ENCODE measurements around the gene PTPN14.
"Not testable (repeated sequence)": the region's sequence is repeated elsewhere in the genome, so short reads cannot be mapped to it uniquely, and the experiment has no call there.

PTPN14 gene

GRCh38 chr1:214498021-214498420 lies 53.4 kb downstream of the PTPN14 start:
- no peak for DNase-seq
- no peaks in the 10 kb centered on the region for H3K27me3 ChIP-seq (replicated peaks; ENCODE audit: control insufficient read depth, insufficient read depth, low read length, poor library complexity, severe bottlenecking)
- H3K9me3 ChIP-seq (ENCODE audit: control insufficient read depth, low read length), result no peaks in the 10 kb centered on the region
- H3K27ac ChIP-seq (ENCODE audit: insufficient read depth, low read length, poor library complexity, severe bottlenecking), result no peak overlapping the region
- H3K4me1 ChIP-seq (ENCODE audit: control insufficient read depth, insufficient read depth, low read length, poor library complexity, severe bottlenecking), result no peaks in the 10 kb centered on the region
- no peaks in the 10 kb centered on the region for H3K36me3 ChIP-seq (ENCODE audit: control insufficient read depth, insufficient read depth, low read length)
- H3K4me3 ChIP-seq (ENCODE audit: insufficient read depth, low read depth, low read length, poor library complexity, severe bottlenecking), result no peak overlapping the region

DNA sequence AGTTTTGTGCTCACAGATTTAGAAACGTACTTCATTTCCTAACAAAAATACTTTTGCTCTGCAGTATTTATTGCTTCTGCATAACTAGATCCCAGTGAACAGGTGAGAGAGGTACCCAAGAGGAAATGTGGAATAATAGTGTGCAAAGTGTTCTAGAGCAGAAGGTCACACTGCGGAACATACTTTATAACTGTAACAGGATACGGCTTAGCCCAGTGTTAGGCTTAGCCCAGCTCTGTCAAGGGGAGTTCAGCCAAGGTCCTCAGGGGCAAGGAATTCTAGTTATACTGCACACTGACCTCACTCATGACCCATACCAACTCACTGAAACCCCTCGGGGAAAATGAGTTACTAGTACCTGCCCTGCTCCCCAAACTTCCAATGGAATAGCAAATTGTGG lies 55.3 kb downstream of the PTPN14 start:
- Histone ChIP-seq H3K36me3 (ENCODE audit: control insufficient read depth, insufficient read depth, low read length) (no peaks in the 10 kb centered on the region), H3K4me3 (ENCODE audit: insufficient read depth, low read depth, low read length, poor library complexity, severe bottlenecking) (no peak overlapping the region), H3K27me3 (replicated peaks; ENCODE audit: control insufficient read depth, insufficient read depth, low read length, poor library complexity, severe bottlenecking) (no peaks in the 10 kb centered on the region), H3K27ac (ENCODE audit: insufficient read depth, low read length, poor library complexity, severe bottlenecking) (no peak overlapping the region), H3K4me1 (ENCODE audit: control insufficient read depth, insufficient read depth, low read length, poor library complexity, severe bottlenecking) (no peaks in the 10 kb centered on the region), H3K9me3 (ENCODE audit: control insufficient read depth, low read length) (no peaks in the 10 kb centered on the region)
- no peak for DNase-seq

- H3K9me3 ChIP-seq (ENCODE audit: control insufficient read depth, low read length), result no peaks in the 10 kb centered on the region
- H3K27me3 ChIP-seq (replicated peaks; ENCODE audit: control insufficient read depth, insufficient read depth, low read length, poor library complexity, severe bottlenecking), result no peaks in the 10 kb centered on the region
- DNase-seq, result no peak
- no peak overlapping the region for H3K27ac ChIP-seq (ENCODE audit: insufficient read depth, low read length, poor library complexity, severe bottlenecking)
- H3K4me3 ChIP-seq (ENCODE audit: insufficient read depth, low read depth, low read length, poor library complexity, severe bottlenecking), result no peak overlapping the region
- no peaks in the 10 kb centered on the region for H3K36me3 ChIP-seq (ENCODE audit: control insufficient read depth, insufficient read depth, low read length)
- no peaks in the 10 kb centered on the region for H3K4me1 ChIP-seq (ENCODE audit: control insufficient read depth, insufficient read depth, low read length, poor library complexity, severe bottlenecking)
These were observed 56.7 kb downstream of the PTPN14 start for GRCh38 chr1:214494706-214495105.

DNA sequence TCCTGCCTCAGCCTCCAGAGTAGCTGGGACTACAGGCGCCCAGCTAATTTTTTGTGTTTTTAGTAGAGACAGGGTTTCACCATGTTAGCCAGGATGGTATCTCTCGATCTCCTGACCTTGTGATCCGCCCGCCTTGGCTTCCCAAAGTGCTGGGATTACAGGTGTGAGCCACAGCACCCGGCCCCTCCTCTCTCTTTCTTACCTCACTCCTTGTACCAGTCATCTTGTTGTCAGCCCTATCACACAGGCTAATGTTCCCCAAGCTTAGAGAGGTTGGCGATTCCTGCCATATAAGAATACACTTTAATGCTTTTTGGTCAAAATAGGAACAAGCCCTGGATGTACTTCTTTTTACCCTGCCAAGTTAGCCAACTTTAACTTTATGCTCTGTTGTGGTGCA lies 57.2 kb downstream of the PTPN14 start:
- not testable (repeated sequence) for H3K4me3 ChIP-seq (ENCODE audit: insufficient read depth, low read depth, low read length, poor library complexity, severe bottlenecking); DNase-seq; H3K36me3 ChIP-seq (ENCODE audit: control insufficient read depth, insufficient read depth, low read length); H3K27ac ChIP-seq (ENCODE audit: insufficient read depth, low read length, poor library complexity, severe bottlenecking); H3K27me3 ChIP-seq (replicated peaks; ENCODE audit: control insufficient read depth, insufficient read depth, low read length, poor library complexity, severe bottlenecking); H3K4me1 ChIP-seq (ENCODE audit: control insufficient read depth, insufficient read depth, low read length, poor library complexity, severe bottlenecking); H3K9me3 ChIP-seq (ENCODE audit: control insufficient read depth, low read length)

DNA sequence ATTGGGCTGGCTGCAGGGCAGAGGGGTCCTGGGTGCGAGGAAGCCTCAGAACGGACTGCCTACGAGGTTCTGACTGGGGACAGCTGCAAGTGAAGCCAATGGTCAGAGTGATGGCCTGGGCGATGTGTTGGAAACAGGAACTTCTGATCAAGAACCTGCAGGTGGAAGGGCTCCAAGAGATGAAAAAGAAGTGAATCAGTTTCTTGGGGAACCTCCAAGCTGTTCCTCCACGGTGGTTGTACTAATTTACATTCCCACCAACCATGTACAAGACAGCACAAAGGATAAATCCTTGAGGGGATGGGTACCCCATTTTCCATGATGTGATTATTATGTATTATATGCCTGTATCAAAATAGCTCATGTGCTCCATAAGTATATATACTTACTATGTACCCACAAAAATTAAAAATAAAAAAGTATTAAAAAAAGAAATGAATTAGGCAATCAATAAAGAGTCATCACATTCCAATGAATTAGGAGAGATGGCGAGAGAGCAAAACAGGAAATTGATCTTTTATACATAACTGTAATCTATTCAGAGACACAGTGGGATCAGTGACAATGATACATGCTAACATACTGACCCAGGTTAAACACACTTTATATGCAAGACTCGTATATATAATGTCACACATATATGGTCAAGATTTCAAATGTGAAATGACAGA lies 58.1 kb downstream of the PTPN14 start:
- Histone ChIP-seq H3K4me3 (ENCODE audit: insufficient read depth, low read depth, low read length, poor library complexity, severe bottlenecking) (no peak overlapping the region), H3K36me3 (ENCODE audit: control insufficient read depth, insufficient read depth, low read length) (no peaks in the 10 kb centered on the region), H3K9me3 (ENCODE audit: control insufficient read depth, low read length) (no peaks in the 10 kb centered on the region), H3K27ac (ENCODE audit: insufficient read depth, low read length, poor library complexity, severe bottlenecking) (no peak overlapping the region), H3K27me3 (replicated peaks; ENCODE audit: control insufficient read depth, insufficient read depth, low read length, poor library complexity, severe bottlenecking) (no peaks in the 10 kb centered on the region), H3K4me1 (ENCODE audit: control insufficient read depth, insufficient read depth, low read length, poor library complexity, severe bottlenecking) (no peaks in the 10 kb centered on the region)
- no peak for DNase-seq

DNA sequence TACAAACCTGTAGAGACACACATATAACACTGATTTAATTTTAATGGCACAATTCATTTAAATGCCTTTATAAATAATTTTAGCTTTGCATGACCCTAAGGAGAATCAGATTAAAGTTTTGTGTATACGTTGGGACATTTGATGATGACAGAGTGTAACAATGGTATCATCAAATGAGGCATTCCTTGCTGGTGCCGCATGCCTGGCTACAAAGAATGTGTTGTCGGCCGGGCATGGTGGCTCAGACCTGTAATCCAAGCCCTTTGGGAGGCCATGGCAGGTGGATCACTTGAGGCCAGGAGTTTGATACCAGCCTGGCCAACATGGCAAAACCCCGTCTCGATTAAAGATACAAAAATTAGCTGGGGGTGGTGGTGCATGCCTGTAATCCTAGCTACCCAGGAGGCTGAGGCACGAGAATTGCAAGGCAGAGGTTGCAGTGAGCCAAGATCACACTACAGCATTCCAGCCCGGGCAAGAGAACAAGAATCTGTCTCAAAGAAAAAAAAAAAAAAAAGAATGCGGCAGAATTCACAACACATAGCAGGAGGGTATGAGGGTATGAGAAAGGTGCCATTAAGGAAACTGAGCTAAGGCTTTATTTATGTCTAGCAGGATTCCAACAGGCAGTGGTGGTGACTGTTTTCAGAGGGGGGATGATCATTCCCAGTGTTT lies 58.9 kb downstream of the PTPN14 start:
- Histone ChIP-seq H3K4me1 (ENCODE audit: control insufficient read depth, insufficient read depth, low read length, poor library complexity, severe bottlenecking) (no peaks in the 10 kb centered on the region), H3K9me3 (ENCODE audit: control insufficient read depth, low read length) (no peaks in the 10 kb centered on the region), H3K27me3 (replicated peaks; ENCODE audit: control insufficient read depth, insufficient read depth, low read length, poor library complexity, severe bottlenecking) (no peaks in the 10 kb centered on the region), H3K4me3 (ENCODE audit: insufficient read depth, low read depth, low read length, poor library complexity, severe bottlenecking) (no peak overlapping the region), H3K27ac (ENCODE audit: insufficient read depth, low read length, poor library complexity, severe bottlenecking) (no peak overlapping the region), H3K36me3 (ENCODE audit: control insufficient read depth, insufficient read depth, low read length) (no peaks in the 10 kb centered on the region)
- DNase-seq, result no peak

DNA sequence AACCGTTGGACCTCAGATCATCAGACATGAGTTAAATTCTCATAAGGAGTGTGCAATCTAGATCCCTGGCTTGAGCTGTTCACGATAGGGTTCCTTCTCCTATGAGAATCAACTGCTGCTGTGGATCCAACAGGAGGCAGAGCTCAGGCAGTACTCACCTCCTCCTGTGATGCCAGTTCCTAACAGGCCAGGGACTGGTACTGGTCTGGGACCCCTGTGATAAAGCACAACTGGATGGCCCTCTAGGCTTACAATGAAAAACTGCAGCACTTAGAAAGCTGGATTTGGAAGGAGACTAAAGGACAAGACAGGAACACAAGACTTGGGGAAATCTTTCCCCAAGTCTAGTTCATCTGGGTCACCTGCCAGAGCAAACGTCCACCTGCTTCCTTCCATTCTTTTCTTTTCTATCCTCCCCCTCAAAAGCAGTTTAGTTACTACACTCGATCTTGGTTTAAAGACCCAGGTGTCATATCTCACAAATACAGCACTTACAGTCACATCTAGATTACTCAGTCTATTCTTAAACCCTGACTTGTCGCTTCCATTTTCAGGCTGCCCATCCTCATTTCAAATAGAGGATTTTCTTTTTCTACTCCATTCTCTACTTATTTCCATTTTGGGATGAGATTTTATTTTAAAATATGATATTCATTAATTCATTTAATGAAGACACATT lies 59.8 kb downstream of the PTPN14 start:
- DNase-seq, result no peak
- Histone ChIP-seq H3K4me3 (ENCODE audit: insufficient read depth, low read depth, low read length, poor library complexity, severe bottlenecking) (no peak overlapping the region), H3K36me3 (ENCODE audit: control insufficient read depth, insufficient read depth, low read length) (no peaks in the 10 kb centered on the region), H3K27ac (ENCODE audit: insufficient read depth, low read length, poor library complexity, severe bottlenecking) (no peak overlapping the region), H3K4me1 (ENCODE audit: control insufficient read depth, insufficient read depth, low read length, poor library complexity, severe bottlenecking) (no peaks in the 10 kb centered on the region), H3K9me3 (ENCODE audit: control insufficient read depth, low read length) (no peaks in the 10 kb centered on the region), H3K27me3 (replicated peaks; ENCODE audit: control insufficient read depth, insufficient read depth, low read length, poor library complexity, severe bottlenecking) (no peaks in the 10 kb centered on the region)

DNA sequence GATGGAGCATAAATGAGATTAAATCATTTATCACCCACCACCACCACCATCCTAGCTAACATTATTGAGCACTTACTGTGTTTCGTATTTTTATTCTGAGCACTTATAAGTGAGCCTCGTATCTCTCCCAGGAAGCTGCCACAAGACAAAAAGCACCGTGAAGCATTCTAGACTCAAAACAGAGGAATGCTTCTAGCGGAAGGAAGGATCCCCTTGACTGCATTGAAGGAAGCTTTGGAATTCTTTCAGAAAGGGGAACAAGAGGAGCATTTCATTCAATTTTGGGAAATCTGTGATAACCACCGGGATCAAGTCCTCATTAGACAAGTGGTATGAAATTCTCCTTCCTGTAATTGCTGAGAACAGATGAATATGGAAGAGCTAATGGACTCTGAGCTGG lies 66.3 kb downstream of the PTPN14 start:
- no peak for DNase-seq
- H3K27me3 ChIP-seq (replicated peaks; ENCODE audit: control insufficient read depth, insufficient read depth, low read length, poor library complexity, severe bottlenecking), result no peaks in the 10 kb centered on the region
- H3K27ac ChIP-seq (ENCODE audit: insufficient read depth, low read length, poor library complexity, severe bottlenecking), result no peak overlapping the region
- no peaks in the 10 kb centered on the region for H3K36me3 ChIP-seq (ENCODE audit: control insufficient read depth, insufficient read depth, low read length)
- no peak overlapping the region for H3K4me3 ChIP-seq (ENCODE audit: insufficient read depth, low read depth, low read length, poor library complexity, severe bottlenecking)
- no peaks in the 10 kb centered on the region for H3K9me3 ChIP-seq (ENCODE audit: control insufficient read depth, low read length)
- no peaks in the 10 kb centered on the region for H3K4me1 ChIP-seq (ENCODE audit: control insufficient read depth, insufficient read depth, low read length, poor library complexity, severe bottlenecking)

- not testable (repeated sequence) for DNase-seq; H3K27me3 ChIP-seq (replicated peaks; ENCODE audit: control insufficient read depth, insufficient read depth, low read length, poor library complexity, severe bottlenecking); H3K4me3 ChIP-seq (ENCODE audit: insufficient read depth, low read depth, low read length, poor library complexity, severe bottlenecking); H3K36me3 ChIP-seq (ENCODE audit: control insufficient read depth, insufficient read depth, low read length); H3K27ac ChIP-seq (ENCODE audit: insufficient read depth, low read length, poor library complexity, severe bottlenecking); H3K9me3 ChIP-seq (ENCODE audit: control insufficient read depth, low read length); H3K4me1 ChIP-seq (ENCODE audit: control insufficient read depth, insufficient read depth, low read length, poor library complexity, severe bottlenecking)
These were observed 68.2 kb downstream of the PTPN14 start for GRCh38 chr1:214483180-214483579.

- H3K4me3 ChIP-seq (ENCODE audit: insufficient read depth, low read depth, low read length, poor library complexity, severe bottlenecking); H3K27ac ChIP-seq (ENCODE audit: insufficient read depth, low read length, poor library complexity, severe bottlenecking); H3K36me3 ChIP-seq (ENCODE audit: control insufficient read depth, insufficient read depth, low read length); H3K27me3 ChIP-seq (replicated peaks; ENCODE audit: control insufficient read depth, insufficient read depth, low read length, poor library complexity, severe bottlenecking); DNase-seq; H3K4me1 ChIP-seq (ENCODE audit: control insufficient read depth, insufficient read depth, low read length, poor library complexity, severe bottlenecking); H3K9me3 ChIP-seq (ENCODE audit: control insufficient read depth, low read length): not testable (repeated sequence)
These were observed 69.3 kb downstream of the PTPN14 start for GRCh38 chr1:214481983-214482634.

All from effector memory CD4-positive, alpha-beta T cell (primary cell).